ENCODE data around the gene SLC5A2.
"Not testable (repeated sequence)": the region's sequence is repeated elsewhere in the genome, so short reads cannot be mapped to it uniquely, and the experiment has no call there.

SLC5A2 gene

GRCh38 chr16:31483081-31483480 lies at the start of gene SLC5A2:
TSS of gene SLC5A2 (plus strand) at chr16:31483123. CDS start at chr16:31483137, 14 bp downstream.
- DNase-seq (ENCODE audit: low read depth), result no peak

GRCh38 chr16:31435341-31436220 lies 47.3 kb upstream of the SLC5A2 start:
- DNase-seq (ENCODE audit: low read depth), result no peak

DNA sequence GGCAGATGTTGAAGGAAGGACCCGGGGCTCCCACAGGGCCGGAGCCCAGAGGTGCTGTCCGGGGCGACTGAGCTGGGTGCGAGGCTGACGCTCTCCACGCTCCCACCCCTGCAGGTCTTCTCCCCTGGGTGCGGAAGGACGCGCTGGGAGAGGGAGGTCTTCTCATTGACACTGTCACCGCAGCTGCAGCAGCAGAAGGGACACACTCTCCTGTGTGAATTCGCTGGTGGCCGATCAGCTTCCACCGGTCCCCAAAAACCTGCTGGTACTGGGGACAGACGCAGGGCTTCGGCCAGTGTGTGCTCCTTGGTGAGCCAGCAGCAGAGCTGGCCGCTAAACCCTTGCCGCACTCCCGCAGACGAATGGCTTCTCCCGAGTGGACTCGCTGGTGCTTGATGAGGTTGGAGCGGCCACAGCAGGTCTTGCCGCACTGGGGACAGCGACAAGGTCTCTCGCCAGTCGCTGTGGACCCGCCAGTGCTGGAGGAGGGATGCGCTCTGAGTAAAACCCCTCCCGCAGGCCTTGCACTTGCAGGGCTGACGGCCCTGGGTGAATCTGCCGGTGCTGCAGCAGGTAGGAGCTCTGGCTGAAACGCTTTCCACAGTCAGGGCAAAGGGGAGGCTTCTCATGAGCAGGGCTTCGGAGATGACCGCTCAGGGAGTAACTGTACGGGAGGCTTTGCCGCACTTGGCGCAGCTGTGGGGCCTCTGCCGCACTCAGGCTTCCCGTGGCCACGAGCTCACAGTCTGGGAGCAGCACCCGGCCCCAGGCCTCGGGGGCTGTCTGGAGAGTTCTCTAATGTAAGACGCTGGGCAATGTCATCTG lies 46.5 kb upstream of the SLC5A2 start:
- no peak for DNase-seq (ENCODE audit: low read depth)

DNA sequence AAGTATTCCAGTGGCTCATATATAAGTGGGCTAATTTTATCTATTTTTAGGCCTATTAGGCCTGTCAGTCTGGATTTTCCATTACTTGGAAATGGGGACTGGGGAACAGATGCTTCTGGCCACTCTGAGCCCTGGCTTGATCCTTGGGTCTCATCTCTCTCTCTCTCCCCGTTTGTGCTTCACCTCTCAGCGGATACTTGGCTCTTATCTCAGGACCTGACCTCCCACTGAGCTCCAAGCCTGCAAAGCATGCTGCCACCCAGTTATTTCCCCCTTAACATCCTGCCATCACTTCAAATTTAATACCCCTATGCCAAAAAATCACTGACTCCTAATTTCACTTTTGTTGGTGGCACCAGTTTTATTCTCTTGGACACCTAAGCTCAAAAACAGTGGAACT lies 44.5 kb upstream of the SLC5A2 start:
- DNase-seq (ENCODE audit: low read depth), result no peak

DNA sequence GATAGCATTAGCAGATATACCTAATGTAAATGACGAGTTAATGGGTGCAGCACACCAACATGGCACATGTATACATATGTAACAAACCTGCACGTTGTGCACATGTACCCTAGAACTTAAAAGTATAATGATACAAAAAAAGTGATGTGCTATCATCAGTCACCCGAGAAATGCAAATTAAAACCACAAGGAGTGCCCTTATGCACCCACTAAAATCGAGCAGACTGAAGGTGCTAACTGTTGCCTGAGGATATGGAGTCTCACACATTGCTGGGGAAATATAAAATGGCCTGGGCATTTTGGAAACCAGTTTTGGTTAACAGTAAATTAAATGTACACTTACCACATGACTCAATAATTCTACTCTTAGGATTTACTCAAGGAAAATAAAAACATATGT lies 43.9 kb upstream of the SLC5A2 start:
- DNase-seq (ENCODE audit: low read depth), result not testable (repeated sequence)

DNA sequence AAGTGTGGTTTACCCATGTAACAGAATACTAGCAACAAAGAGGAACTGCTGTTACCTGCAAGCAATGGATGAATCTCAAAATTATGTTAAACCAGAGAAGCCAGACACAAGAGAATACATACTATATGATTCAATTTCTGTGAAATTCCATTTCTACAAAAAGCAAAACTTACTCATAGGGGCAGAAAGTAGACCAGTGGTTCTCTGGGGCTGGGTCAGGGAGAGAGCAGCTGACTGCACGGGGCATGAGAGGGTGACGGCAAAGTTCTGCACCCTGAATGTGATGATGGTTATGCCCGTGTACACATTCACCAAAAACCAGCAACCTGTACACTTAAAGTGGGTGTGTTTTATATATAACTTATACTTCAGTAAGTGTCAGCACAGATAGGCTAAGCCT lies 43.4 kb upstream of the SLC5A2 start:
- no peak for DNase-seq (ENCODE audit: low read depth)

DNA sequence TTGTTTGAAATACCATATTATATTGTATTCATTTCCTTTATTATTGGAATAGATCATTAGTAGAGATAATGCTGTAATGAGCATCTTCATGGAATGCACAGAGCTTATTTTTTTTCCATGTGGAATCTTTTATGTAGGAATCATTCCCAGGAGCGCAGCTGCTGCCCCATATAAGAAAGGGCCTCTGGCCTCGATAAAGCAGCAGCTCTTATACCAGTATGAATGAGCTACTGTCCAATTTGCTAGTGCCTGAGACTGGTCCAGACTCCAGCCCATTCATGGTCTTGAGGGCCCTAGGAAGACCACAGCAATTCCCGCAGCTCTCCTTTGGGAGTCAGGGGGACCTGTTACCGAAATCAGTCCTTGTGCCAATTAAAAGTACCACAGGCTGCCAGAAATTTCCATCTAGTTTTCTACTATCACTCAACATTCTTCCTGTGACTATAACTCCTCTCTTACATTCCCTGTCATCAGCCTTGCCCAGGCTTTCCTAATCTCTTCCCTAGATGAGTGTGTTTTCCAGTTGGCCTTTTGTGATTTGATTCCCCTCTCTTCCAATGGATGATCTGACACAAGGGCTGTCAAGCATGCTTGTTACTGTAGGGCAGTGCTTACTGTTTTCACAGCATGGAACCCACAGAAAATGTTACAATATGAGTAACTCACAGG lies 42.3 kb upstream of the SLC5A2 start:
- no peak for DNase-seq (ENCODE audit: low read depth)

GRCh38 chr16:31441956-31442355 lies 41.0 kb upstream of the SLC5A2 start:
- DNase-seq (ENCODE audit: low read depth), result no peak

DNA sequence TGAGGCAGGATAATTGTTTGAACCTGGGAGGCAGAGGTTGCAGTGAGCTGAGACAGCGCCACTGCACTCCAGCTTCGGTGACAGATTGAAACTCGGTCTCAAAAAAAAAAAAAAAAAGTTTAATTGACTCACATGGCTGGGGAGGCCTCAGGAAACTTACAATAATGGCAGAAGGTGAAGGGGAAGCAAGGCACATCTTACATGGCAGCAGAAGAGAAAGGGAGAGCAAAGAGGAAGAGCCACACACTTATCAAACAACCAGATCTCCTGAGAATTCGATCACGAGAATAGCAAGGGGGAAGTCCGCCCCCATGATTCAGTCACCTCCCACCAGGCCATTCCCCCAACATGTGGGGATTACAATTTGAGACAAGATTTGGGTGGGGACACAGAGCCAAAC lies 37.0 kb upstream of the SLC5A2 start:
- not testable (repeated sequence) for DNase-seq (ENCODE audit: low read depth)

GRCh38 chr16:31451201-31451600 lies 31.7 kb upstream of the SLC5A2 start:
- DNase-seq (ENCODE audit: low read depth), result no peak

- no peak for DNase-seq (ENCODE audit: low read depth)
Measured at GRCh38 chr16:31451681-31452351, 31.1 kb upstream of the SLC5A2 start.

DNA sequence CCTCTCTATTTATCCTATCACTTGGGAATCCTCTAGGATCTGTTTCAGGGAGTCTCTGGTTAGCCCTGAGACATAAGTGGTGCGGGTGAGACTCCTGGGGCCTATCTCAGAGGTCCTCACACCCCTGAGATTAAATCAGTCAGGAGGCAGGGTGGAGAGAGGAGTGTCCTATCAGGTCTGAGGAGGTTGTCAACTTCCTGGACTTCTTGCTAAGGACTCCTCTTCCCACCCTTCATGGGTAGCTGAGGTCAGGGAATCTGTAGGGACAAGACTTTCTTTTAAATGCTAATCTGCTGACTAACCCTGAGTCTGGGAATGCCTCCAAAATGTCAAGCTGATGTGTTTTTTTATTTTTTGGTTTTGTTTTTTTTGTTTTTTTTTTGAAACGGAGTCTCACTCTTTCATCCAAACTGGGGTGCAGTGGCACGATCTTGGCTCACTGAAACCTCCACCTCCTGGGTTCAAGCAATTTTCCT lies 30.3 kb upstream of the SLC5A2 start:
- no peak for DNase-seq (ENCODE audit: low read depth)

- no peak for DNase-seq (ENCODE audit: low read depth)
Measured at GRCh38 chr16:31453255-31454204, 29.4 kb upstream of the SLC5A2 start.

DNA sequence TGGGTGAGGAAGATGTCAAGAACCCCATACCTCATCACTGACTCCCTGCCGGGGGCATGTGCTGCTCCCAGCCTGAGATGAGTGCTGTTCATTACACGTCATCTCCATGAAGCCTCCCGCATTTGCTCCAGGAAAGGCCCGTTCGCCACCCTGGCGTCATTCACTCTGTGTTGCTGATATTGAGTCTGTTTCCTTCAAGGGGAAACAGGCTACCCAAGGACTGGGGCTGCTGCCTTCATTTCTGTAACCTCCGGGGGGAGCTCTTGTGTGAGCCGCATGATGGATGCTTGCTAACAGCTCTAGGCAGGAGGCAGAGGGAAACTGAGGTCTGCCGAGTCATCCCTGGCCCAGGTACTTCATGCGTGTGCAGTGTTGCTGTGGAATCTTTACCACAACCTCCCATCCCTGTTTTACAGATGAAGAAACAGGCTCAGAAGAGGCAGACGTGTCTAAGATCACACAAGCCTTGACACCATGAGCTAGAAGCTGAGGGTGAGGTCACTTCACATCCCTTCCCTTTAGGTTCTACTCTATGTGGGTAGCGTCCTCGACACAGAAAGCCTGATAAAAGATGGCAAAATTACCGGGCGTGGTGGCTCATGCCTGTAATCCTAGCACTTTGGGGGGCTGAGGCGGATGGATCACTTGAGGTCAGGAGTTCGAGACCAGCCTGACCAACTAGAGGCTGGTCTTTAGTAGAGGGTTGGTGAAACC lies 27.2 kb upstream of the SLC5A2 start:
- no peak for DNase-seq (ENCODE audit: low read depth)

DNA sequence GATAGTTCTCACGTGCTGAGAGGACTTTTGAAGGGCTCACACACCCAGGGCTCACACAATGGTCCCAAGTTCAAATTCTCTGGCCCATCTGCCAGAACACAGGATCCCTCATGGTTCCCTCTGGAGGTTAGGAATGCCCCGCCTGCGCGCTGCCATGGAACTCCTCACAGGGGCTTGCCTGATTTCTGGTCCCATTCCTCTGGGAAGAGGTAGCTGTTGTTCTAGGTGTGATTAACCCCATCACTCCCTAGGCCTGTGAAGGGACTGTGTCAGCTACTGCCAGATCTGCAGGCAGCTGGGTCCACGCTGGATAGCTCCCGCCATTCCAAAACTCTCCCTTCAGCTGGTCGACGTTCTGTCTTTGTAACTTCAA lies 25.9 kb upstream of the SLC5A2 start:
- DNase-seq (ENCODE audit: low read depth), result no peak

- peak; percentile 30 for DNase-seq (ENCODE audit: low read depth)
Measured at GRCh38 chr16:31458073-31458843, 24.7 kb upstream of the SLC5A2 start.

DNA sequence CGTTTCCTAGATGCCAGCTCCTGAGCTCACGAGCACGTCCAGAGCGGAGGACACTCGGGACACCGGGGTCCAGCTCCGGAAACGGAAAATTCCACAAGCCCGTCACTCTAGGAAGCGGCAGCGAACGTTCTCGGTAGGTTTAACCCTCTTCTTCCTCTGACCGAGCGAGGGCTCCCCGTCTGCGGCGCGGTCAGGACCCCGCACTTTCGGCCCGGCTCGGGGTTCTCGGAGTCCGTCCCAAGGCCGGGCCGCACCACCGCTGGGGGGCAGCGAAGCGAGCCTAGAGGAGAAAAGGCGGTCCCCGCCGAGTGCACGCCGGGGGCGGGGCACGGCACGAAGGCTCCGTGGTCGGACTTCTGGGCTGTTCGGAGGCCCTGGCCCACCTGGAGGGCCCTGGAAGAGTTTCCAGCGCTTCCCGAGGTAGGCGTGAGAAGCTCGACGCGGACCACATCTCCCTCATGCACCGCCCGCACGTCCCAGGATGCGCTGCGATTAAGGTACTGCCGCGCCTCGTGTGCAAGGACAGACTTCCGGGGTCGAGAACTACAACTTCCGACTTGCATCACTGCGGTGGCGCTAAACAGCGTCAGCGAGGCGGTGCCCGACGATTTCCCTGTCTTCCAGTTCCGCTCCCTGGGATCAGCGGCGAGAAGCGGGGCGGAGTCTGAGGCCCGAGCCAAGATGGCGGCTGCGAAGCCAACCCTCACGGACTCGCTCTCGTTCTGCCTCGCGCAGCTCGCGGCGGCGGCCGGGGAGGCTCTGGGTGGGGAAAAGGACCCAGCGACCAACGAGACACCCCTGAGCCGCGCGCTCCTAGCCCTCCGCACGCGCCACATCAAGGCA lies 23.9 kb upstream of the SLC5A2 start, which contains the start of gene ARMC5:
ARMC5 (plus strand) TSS at position 658 of the 843 bp plus-strand sequence; CDS start at position 682, 24 bp downstream.
- peak; percentile 94 for DNase-seq (ENCODE audit: low read depth)
